GM21576 (cell line): ENCODE data around the gene MLLT1.

Experiments used
- ATAC-seq: cut with Tn5 transposase; IDR thresholded peaks from one replicate; pipeline ENCODE4 v1.9.1; 2021; ENCODE audit warnings: mild to moderate bottlenecking, moderate library complexity; ENCODE audit not compliant: unreplicated experiment

The MLLT1 gene

DNA sequence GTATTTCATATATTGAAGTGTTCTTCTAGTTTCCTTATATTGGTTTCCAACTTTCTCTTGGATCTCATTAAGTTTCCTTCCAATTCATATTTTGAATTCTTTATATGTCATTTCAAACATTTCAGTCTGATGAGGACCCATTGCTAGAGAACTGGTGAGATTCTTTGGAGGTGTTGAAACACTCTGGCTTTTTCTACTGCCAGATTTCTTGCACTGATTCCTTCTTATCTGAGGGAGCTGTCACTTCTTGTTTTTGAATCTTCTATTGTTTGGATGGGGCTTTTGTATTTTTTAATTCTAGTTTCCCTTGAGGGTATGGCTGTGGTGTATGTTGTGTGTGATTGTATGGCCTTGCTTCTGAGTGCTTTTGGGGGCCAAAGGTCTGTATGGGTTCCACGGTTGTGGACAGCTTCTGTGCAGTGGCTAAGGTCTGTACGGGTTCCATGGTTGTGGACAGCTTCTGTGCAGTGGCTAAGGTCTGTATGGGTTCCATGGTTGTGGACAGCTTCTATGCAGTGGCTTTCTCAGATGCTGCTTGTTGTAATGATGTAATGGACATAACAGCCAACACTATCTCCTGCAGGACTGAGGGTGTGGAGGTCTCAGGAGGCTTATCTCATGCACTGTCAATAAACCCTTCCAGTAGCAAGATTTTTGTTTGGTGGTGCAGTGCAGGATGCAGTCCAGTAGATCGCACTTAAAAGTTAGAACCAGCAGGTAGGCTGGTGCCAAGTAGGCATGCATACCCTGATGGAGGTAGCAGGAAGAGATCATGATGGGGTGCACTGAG is 107.5 kb downstream of the MLLT1 start:
- ATAC-seq = no peak

DNA sequence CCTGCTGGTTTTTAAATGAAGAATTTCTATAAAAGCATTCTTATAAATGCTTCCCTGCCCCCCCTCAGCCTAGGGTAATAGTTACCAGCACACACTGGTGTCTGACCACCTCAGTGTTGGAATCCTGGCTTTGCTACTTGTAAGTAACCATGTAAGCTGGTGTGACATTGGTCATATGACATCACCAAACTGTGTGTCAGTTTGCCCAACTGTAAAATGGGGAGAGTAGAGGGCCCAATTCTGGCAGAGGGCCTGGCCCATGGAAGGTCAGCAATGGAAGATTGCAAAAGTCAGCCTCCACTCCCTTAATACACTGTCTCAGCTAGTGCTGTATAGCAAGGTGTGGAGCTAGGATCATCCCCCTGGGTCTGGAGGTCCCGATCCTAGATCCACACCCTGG is 112.7 kb downstream of the MLLT1 start:
- ATAC-seq = no peak

DNA sequence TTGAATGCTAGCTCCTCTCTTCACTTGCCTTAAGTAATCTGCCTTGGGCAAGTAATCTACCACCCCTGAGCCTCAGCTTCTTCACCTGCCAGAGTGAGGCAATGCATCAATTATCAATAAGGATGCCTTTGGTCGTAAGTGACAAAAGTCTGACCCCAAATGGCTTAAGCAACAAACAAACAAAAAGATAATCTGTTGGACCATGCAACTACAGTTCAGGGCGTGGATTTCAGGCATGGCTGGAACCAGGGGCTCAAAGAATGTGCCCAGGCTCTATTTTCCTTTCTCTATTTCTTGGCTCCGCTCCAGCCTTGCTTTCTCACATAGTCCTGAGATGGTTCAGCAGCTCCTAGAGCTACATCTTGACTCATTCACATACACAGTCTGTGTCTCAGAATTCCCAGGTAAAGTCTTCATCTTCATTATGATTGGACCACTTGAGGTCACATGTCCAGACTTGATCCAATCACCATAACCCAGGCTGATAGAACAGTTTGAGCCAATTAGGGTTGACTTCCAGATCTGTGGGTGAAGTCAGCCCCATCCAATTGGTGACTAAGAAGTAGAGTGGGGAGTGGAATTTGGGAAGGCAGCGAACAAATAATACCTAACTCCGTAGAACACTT is 114.8 kb downstream of the MLLT1 start:
- no peak for ATAC-seq

DNA sequence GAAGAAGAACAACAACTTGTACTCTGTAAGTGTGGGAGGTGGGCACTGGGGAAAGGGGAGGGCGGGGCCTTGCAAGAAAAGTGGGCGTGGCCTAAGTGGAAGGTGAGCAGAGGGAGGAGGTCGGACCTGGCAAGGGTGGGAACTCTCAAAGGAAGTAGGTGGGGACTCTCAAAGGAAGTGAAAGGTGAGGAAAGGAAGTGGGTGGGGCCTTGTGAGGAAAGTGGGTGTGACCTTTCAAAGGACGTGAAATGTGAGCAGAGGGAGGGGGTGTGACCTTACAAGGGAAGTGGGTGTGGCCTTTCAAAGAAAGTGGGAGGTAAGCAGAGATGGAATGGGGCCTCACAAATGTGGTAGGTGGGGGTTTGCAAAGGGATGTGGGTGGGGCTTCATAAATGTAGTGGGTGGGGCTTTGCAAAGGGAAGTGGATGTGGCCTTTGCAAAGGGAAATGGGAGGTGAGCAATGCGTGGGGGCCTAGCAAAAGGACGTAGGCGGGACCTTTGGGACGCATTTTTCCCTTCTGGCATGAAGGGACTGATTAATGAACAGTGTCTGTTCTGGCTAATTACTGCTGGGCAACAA is 118.4 kb downstream of the MLLT1 start:
- ATAC-seq = no peak
